Naive thymus-derived CD8-positive, alpha-beta T cell (primary cell): Measurements from ENCODE around the gene SDF2L1. TPM values are rescaled to one million over a fixed set of nuclear protein-coding genes. Genes with fewer than 3 reads are reported as not detected.

Experiments used
- ATAC-seq, 2 donors: fragments of 150-1000 bp; cut with Tn5 transposase in 1 of 2; sonication (Bioruptor Pico), chemical (Tn5 transposase) in 1 of 2; 1 replicate in 1 of 2; 2 replicates in 1 of 2; pipeline ENCODE4 v1.10.0; 2021; ENCODE audit warnings: mild to moderate bottlenecking in 2 of 2, moderate library complexity in 2 of 2
- POLR2A ChIA-PET: fragments of 350-600 bp; sonication (Branson Sonifier 250); formaldehyde crosslinking; loops from one replicate; lab custom pipeline; 2021; ENCODE audit warnings: antibody characterized with exemption; lab: Charles Lee
- DNase-seq, 10 donors: peaks; one replicate each; pipeline versions ENCODE4 v3.0.0 to v3.0.0-alpha.2; 2020 to 2022
- H3K27ac Mint-ChIP-seq, 10 donors: one replicate each; pipeline ENCODE4 v1.8.0; 2020 to 2022; ENCODE audit warnings: mild to moderate bottlenecking in 10 of 10, mixed read lengths in 10 of 10, moderate library complexity in 4 of 10, inconsistent platforms in 1 of 10
- H3K27me3 Mint-ChIP-seq, 5 donors: one replicate each; pipeline ENCODE4 v1.8.0; 2021 to 2022; ENCODE audit warnings: mixed read lengths in 5 of 5
- H3K36me3 Mint-ChIP-seq, 3 donors: one replicate each; pipeline ENCODE4 v1.8.0; 2020 to 2022; ENCODE audit warnings: mixed read lengths in 3 of 3, mild to moderate bottlenecking in 2 of 3, inconsistent platforms in 1 of 3
- H3K4me1 Mint-ChIP-seq, 4 donors: one replicate each; pipeline ENCODE4 v1.8.0; 2021 to 2022; ENCODE audit warnings: mixed read lengths in 4 of 4
- H3K4me3 Mint-ChIP-seq, 10 donors: one replicate each; pipeline ENCODE4 v1.8.0; 2020 to 2022; ENCODE audit warnings: mild to moderate bottlenecking in 10 of 10, mixed read lengths in 10 of 10, moderate library complexity in 6 of 10, inconsistent platforms in 1 of 10
- H3K9me3 Mint-ChIP-seq, 9 donors: one replicate each; pipeline ENCODE4 v1.8.0; 2020 to 2022; ENCODE audit warnings: mixed read lengths in 9 of 9, mild to moderate bottlenecking in 3 of 9, inconsistent platforms in 1 of 9, moderate library complexity in 1 of 9
- polyA plus RNA-seq, 3 donors: library from polyadenylated mRNA; unstranded; fragments of 300-500 nt; fragmentation: Illumina TruSeq; gene quantifications; one replicate each; pipeline ENCODE4 v1.2.3, GENCODE V29; 2021
- total RNA-seq, 8 experiments: library from RNA in 2 of 8; stranded (reverse) in 2 of 8; gene quantifications; one replicate each; pipeline ENCODE4 v1.2.3 and lab custom pipeline; 2021 to 2026

SDF2L1 gene
- total and polyA plus RNA-seq, 5 experiments from 2014 or later, result 23.2 to 68.9 (median 63.1) TPM

DNA sequence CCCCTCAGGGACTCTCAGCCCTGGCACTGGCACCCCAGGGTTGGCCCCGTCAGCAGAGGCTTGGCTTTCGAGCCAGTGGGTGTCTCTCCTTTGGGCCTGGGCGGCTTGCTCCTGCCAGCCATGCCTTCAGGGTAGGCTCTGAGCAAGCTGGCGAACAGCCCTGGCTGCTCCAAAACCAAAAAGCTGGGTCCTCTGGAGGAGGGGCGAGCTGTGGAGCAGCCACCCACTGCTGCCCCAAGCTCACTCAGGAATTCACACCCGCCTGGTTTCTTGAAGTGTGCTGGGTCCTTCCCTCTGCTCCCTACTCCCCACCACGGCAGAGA is 18.5 kb upstream of the SDF2L1 start:
- Mint-ChIP-seq H3K4me1 (peaks cover 22 to 60% (median 53%) of the 10 kb centered on the region in 4 donors), H3K36me3 (peaks cover 0 to 52% (median 9%) of the 10 kb centered on the region in 3 donors), H3K9me3 (no peaks in the 10 kb centered on the region), H3K27ac (peak overlapping the region in 2 of 10 donors; percentile 66 to 88), H3K4me3 (no peak overlapping the region), H3K27me3 (no peaks in the 10 kb centered on the region)
- no peak for ATAC-seq
- no peak for DNase-seq
- POLR2A ChIA-PET, result interaction anchor here (1.2 kb wide), 1 partner anchor 10 kb away, joined by 3 read pairs; no protein-coding TSS in a partner anchor

DNA sequence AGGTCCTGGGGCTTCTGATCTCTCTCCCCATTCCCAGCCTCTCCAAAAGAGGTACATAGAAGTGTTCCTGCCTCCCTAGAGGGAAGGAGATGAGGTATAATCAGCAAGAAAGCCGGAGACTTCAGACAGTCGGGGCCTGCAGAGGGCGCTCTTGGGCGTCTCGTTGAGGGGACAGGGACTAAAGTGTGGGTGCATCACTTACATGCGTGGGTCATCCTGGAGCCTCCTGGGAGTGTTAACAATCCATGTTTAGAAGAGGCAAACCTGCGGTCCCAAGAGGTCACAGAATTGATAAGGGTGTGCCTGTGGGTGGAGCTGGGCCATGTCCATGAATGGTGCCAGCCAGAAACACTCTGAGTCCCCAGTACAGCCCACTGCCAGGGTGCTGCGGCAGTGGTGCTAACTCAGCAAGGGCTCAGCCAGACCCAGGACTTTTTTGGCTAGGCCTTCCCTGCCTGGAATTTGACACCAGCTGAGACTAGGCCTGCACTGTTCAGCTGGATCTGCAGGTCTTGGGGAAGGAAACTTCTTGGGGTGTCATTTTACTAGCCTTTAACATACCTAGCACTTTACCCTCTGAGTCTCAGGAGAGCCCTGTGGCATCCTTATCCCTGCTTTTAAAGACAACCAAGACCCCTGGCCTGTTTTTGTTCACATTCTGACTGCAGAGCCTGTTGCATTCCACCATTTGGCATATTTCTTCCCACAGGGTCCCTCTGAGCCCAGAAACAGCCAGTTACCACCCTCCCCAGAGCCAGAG is 17.8 kb upstream of the SDF2L1 start:
- H3K27ac Mint-ChIP-seq, result peak overlapping the region in 9 of 10 donors; percentile 30 to 90 (median 78)
- H3K4me1 Mint-ChIP-seq, result peaks cover 19 to 57% (median 49%) of the 10 kb centered on the region in 4 donors
- peak in 6 of 10 donors; percentile 25 to 32 (median 30) for DNase-seq
- ATAC-seq, result peak in 1 of 2 donors; percentile 35
- H3K4me3 Mint-ChIP-seq, result no peak overlapping the region
- H3K9me3 Mint-ChIP-seq, result no peaks in the 10 kb centered on the region
- H3K27me3 Mint-ChIP-seq, result no peaks in the 10 kb centered on the region
- POLR2A ChIA-PET, result interaction anchor here (1.0 to 1.2 kb wide), 2 partner anchors 10 to 18 kb away, joined by 3 read pairs; partner anchors contain the start of gene SDF2L1
- peaks cover 0 to 51% (median 9%) of the 10 kb centered on the region in 3 donors for H3K36me3 Mint-ChIP-seq

DNA sequence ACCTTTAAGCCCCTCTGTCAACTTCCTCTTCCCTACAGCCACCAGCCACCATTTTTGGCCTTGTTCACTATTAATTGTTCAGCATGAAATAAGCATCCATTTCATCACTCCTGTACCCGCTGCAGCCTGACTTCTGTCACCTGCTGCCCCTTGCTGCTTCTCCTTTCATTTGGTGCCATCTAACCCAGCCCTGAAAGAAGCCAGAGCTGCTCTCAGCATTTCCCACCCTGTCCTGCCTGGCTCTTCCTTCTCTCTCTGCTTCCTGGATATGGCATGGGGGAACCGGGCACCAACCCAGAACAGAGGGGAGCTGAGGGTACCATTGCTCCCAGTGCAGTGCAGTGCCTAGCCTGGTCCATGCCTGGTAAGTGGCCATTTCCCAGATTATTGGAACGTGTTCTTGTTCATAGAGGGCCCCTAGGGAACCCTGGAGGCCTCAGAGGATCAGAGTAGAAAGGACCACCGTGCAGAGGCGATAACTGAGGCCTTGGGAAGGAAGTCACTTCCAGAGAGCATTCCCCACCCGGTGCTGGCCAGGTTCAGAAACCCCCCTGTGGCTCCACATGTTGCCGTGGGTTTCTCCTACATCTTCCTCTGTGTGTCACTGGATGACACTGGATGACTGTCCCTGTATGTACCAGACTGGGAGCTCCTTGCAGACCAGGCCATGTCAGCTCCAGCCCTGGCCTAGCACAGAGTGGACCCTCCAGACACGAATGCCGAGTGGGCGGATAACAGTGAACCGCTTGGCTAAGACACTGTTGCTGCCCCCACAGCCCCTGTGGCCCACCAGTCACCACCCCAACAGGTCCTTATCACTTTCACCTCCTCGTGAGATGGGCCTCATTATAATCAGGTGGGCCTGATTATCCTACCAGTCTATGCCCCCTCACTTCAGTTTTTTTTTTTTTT is 17.0 kb upstream of the SDF2L1 start:
- H3K36me3 Mint-ChIP-seq, result peaks cover 0 to 48% (median 9%) of the 10 kb centered on the region in 3 donors
- H3K4me3 Mint-ChIP-seq, result peak overlapping the region in 2 of 10 donors; percentile 43 to 48
- H3K4me1 Mint-ChIP-seq, result peaks cover 17 to 52% (median 43%) of the 10 kb centered on the region in 4 donors

GRCh38 chr22:21626073-21626734 is 15.9 kb upstream of the SDF2L1 start:
- H3K36me3 Mint-ChIP-seq, result peaks cover 0 to 42% (median 9%) of the 10 kb centered on the region in 3 donors
- H3K4me1 Mint-ChIP-seq, result peaks cover 17 to 50% (median 45%) of the 10 kb centered on the region in 4 donors
- no peaks in the 10 kb centered on the region for H3K9me3 Mint-ChIP-seq
- DNase-seq (no peak), ATAC-seq (no peak)
- peak overlapping the region in 8 of 10 donors; percentile 40 to 88 (median 70) for H3K27ac Mint-ChIP-seq
- peak overlapping the region in 4 of 10 donors; percentile 45 to 50 (median 47) for H3K4me3 Mint-ChIP-seq
- POLR2A ChIA-PET, result interaction anchor here (0.7 to 1.0 kb wide), 3 partner anchors 16 to 62 kb away, joined by 3 read pairs; no protein-coding TSS in a partner anchor
- H3K27me3 Mint-ChIP-seq, result no peaks in the 10 kb centered on the region

More for the DNA sequence above, 17.0 kb upstream of the SDF2L1 start:
- peak overlapping the region; percentile 41 to 90 (median 80) for H3K27ac Mint-ChIP-seq
- no peaks in the 10 kb centered on the region for H3K9me3 Mint-ChIP-seq
- DNase-seq (no peak), ATAC-seq (no peak)
- no peaks in the 10 kb centered on the region for H3K27me3 Mint-ChIP-seq
- POLR2A ChIA-PET, result interaction anchor here (0.7 to 1.0 kb wide), 4 partner anchors 17 to 1451 kb away, joined by 3 to 6 read pairs (median 3); partner anchors contain the start of gene SDF2L1

- peaks cover 17 to 50% (median 45%) of the 10 kb centered on the region in 4 donors for H3K4me1 Mint-ChIP-seq
- no peaks in the 10 kb centered on the region for H3K9me3 Mint-ChIP-seq
- DNase-seq, result no peak
- ATAC-seq, result no peak
- POLR2A ChIA-PET, result interaction anchor here (0.7 to 1.0 kb wide), 2 partner anchors 17 to 23 kb away, joined by 3 read pairs; no protein-coding TSS in a partner anchor
- peak overlapping the region; percentile 9 to 90 (median 60) for H3K4me3 Mint-ChIP-seq
- H3K27me3 Mint-ChIP-seq, result no peaks in the 10 kb centered on the region
- H3K36me3 Mint-ChIP-seq, result peaks cover 0 to 36% (median 9%) of the 10 kb centered on the region in 3 donors
- H3K27ac Mint-ChIP-seq, result peak overlapping the region in 8 of 10 donors; percentile 39 to 87 (median 62)
Measured at GRCh38 chr22:21626735-21627469, 15.2 kb upstream of the SDF2L1 start.

GRCh38 chr22:21628386-21629254 is 13.5 kb upstream of the SDF2L1 start:
- peaks cover 0 to 22% (median 9%) of the 10 kb centered on the region in 3 donors for H3K36me3 Mint-ChIP-seq
- no peaks in the 10 kb centered on the region for H3K27me3 Mint-ChIP-seq
- H3K4me3 Mint-ChIP-seq, result peak overlapping the region; percentile 87 to 97 (median 90)
- H3K4me1 Mint-ChIP-seq, result peaks cover 15 to 49% (median 45%) of the 10 kb centered on the region in 4 donors
- peak overlapping the region; percentile 43 to 97 (median 94) for H3K27ac Mint-ChIP-seq
- ATAC-seq (peak in 1 of 2 donors; percentile 11), DNase-seq (no peak)
- H3K9me3 Mint-ChIP-seq, result no peaks in the 10 kb centered on the region
- POLR2A ChIA-PET, result interaction anchor here (0.6 to 3.9 kb wide), 17 partner anchors 8 to 628 kb away, joined by 3 to 82 read pairs (median 5); partner anchors contain the start of genes PPIL2, SDF2L1, UBE2L3 and YPEL1

DNA sequence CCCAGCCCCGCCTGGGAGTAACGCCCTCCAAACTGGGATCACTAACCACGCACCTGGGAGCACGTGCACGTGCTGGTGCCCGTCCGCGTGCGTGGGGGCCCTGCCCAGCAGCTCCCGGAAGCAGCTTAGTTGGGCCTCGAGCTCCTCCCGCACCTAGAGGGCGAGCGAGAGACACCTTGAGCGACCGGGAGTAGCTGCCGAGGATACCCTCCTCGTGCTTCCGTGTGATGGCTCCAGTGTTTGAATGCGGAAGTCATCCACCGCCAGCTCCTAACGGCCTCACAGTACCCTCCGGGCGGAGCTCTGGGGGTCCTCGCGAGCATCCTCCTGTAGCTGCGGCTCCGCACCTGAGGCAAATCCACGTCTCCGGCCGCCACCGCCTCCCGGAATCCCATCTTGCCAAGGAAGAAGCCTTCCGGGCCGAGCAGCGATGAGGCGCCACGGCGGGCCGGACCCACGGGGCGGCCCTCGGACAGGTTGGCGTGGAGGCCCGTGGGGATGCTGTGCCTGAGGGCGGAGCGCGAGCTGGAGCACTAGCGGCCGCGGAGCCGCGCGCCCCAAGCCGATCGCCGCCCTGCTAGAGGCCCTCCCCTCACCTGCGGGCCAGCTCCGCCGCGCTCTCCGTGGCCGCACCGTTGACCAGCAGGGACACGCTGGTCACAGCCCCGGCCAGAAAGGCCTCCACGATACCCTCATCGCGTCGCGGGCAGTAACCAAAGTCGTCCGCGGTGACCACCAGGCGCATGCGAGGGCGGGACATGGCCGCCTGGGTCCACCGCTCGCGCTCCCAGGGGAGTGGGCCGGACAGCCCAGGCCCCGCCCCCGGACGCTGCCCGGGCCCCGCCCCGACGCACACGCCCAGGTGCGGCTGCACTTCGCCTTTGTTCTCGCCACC is 12.6 kb upstream of the SDF2L1 start, which contains the start of gene YDJC:
TSS of gene YDJC (minus strand) at position 768 of the 895 bp plus-strand sequence. CDS start at position 760, 8 bp downstream.
- Mint-ChIP-seq H3K36me3 (peaks cover 0 to 20% (median 9%) of the 10 kb centered on the region in 3 donors), H3K9me3 (no peaks in the 10 kb centered on the region), H3K27ac (peak within 1 kb of the TSS; percentile 78 to 97 (median 94)), H3K4me3 (peak within 1 kb of the TSS; percentile 87 to 97 (median 90)), H3K4me1 (peaks cover 12 to 43% (median 42%) of the 10 kb centered on the region in 4 donors), H3K27me3 (no peaks in the 10 kb centered on the region)
- peak; percentile 85 to 86 for ATAC-seq
- DNase-seq, result peak; percentile 88 to 97 (median 94)
- POLR2A ChIA-PET, result interaction anchor here (0.6 to 3.9 kb wide), 16 partner anchors 9 to 629 kb away, joined by 3 to 82 read pairs (median 5); partner anchors contain the start of genes PPIL2, SDF2L1, UBE2L3 and YPEL1

- H3K36me3 Mint-ChIP-seq, result peaks cover 0 to 20% (median 9%) of the 10 kb centered on the region in 3 donors
- DNase-seq (no peak), ATAC-seq (no peak)
- H3K4me1 Mint-ChIP-seq, result peaks cover 8 to 32% (median 30%) of the 10 kb centered on the region in 4 donors
- H3K9me3 Mint-ChIP-seq, result no peaks in the 10 kb centered on the region
- POLR2A ChIA-PET, result interaction anchor here (0.6 to 3.9 kb wide), 4 partner anchors 11 to 714 kb away, joined by 3 to 82 read pairs (median 3); partner anchors contain the start of gene SDF2L1
- H3K4me3 Mint-ChIP-seq, result peak overlapping the region in 5 of 10 donors; percentile 43 to 90 (median 68)
- H3K27me3 Mint-ChIP-seq, result no peaks in the 10 kb centered on the region
- H3K27ac Mint-ChIP-seq, result peak overlapping the region in 2 of 10 donors; percentile 7 to 53
Measured at GRCh38 chr22:21631025-21631424, 11.1 kb upstream of the SDF2L1 start.

GRCh38 chr22:21632237-21632895 is 9.7 kb upstream of the SDF2L1 start, which contains the start of gene CCDC116:
TSS of gene CCDC116 (plus strand) at chr22:21632760. CDS start at chr22:21633182, 422 bp downstream.
- ATAC-seq (peak; percentile 10 to 12), DNase-seq (peak in 9 of 10 donors; percentile 20 to 71 (median 47))
- Mint-ChIP-seq H3K4me3 (no peak within 1 kb of the TSS), H3K27me3 (no peaks in the 10 kb centered on the region), H3K36me3 (peaks cover 0 to 12% (median 9%) of the 10 kb centered on the region in 3 donors), H3K9me3 (no peaks in the 10 kb centered on the region), H3K27ac (peak within 1 kb of the TSS in 2 of 10 donors; percentile 34 to 39), H3K4me1 (peaks cover 3 to 21% (median 19%) of the 10 kb centered on the region in 4 donors)
- POLR2A ChIA-PET, result interaction anchor here (0.6 to 1.4 kb wide), 3 partner anchors 10 to 21 kb away, joined by 3 to 6 read pairs (median 4); partner anchors contain the start of gene SDF2L1
